Measurements from ENCODE around the gene ATF6B. TPM values are rescaled to one million over a fixed set of nuclear protein-coding genes. Genes with fewer than 3 reads are reported as not detected.
"Not testable (repeated sequence)": the region's sequence is repeated elsewhere in the genome, so short reads cannot be mapped to it uniquely, and the experiment has no call there.

Gene ATF6B
- total RNA-seq, 1 donor from 2014 or later: 15.4 TPM

- no peak for DNase-seq
These were observed 26.6 kb upstream of the ATF6B start for GRCh38 chr6:32154514-32155161.

- peak; percentile 85 for DNase-seq
These were observed 25.8 kb upstream of the ATF6B start, which contains the start of gene PPT2 for GRCh38 chr6:32153564-32154513. TSS of gene PPT2 (plus strand) at chr6:32154141. CDS start at chr6:32154595, 454 bp downstream.

DNA sequence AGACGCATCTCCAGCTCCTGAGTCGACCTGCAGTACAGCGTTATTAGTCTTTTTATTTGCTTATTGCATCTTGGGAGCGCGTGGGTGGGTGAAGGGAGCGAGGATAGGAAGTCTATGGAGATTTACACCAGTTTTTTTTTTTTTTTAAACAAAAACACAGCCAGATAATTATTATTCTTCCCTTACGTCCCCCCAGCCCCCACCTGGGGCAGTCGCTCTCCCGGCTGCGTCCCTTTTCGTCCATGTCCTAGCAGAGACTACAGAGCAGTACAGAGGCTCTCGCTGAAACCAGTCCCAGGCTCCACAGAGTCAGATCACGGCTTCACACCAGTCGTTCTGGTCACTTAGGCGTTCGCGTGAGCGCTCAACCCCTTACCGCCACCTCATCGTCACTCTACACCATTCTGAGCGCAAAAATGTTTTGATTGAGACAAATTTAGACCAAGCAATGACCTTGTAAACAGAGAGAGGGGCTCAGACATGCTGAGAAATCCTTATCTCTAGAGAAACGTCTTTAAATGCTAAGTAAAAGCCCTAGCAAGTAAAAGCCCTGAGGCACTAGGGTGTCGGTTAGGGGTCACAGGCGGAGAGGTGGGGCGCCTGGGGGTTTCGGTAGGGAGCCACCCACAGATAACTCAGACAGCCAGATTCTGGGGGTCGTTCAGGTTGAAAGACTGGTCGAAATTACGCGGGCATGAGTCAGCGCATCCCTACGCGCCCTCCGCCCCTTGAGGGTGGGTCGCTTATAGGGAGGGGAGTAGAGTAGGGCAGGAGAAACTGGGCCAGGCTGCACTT, 24.9 kb upstream of the ATF6B start:
- no peak for DNase-seq

DNA sequence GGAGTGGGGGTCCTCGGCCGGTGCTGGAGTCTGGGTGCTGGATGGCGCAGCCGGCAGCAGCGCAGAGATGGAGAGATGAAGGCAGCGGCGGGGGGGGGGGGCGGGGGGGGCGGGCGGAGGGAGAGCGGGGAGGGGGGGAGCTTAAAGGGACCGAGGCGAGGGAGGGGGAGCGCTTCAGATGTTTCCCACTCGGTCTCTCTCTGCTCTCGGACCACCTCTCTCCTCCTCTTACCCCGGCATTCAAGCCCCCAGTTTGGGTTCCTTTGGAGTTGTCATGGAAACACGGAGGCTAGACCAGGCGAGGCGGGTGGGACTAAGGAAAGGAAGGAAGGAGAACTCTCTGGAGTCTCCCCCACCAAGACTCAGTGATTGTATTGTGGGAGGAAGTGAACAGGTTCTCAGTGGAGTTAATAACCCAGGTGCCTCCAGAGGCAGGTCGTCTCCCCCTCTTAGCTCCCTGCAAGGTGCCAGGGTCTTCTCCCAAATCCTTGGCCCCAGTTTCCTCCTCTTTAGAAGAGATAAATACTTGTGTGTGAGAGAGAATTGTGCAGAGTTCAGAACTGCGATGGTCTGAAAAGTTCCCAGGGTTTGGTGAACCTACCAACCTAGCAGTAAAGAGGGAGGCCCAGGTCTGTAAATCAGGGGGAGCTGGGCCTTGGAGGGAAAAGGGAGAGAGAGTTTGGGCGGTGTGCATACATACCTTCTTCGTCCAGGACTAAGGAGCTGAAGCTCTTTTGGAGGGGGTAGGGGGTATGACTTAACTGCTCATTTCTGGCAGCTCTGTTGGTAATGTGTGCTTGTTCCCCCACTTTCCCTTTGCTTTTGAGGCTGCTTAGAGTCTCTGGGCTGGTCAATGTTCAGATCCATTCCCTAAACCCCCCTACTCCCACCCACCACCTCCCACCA, 24.1 kb upstream of the ATF6B start, which contains the start of gene PRRT1:
Gene PRRT1 (minus strand): TSS at position 77 of the 906 bp plus-strand sequence. CDS start 112 bp downstream, outside the sequence.
- DNase-seq: peak; percentile 46

GRCh38 chr6:32151181-32151862, 23.3 kb upstream of the ATF6B start:
- DNase-seq: no peak

GRCh38 chr6:32149932-32150870, 22.2 kb upstream of the ATF6B start:
- no peak for DNase-seq

- DNase-seq: no peak
These were observed 21.2 kb upstream of the ATF6B start for GRCh38 chr6:32149092-32149755.

DNA sequence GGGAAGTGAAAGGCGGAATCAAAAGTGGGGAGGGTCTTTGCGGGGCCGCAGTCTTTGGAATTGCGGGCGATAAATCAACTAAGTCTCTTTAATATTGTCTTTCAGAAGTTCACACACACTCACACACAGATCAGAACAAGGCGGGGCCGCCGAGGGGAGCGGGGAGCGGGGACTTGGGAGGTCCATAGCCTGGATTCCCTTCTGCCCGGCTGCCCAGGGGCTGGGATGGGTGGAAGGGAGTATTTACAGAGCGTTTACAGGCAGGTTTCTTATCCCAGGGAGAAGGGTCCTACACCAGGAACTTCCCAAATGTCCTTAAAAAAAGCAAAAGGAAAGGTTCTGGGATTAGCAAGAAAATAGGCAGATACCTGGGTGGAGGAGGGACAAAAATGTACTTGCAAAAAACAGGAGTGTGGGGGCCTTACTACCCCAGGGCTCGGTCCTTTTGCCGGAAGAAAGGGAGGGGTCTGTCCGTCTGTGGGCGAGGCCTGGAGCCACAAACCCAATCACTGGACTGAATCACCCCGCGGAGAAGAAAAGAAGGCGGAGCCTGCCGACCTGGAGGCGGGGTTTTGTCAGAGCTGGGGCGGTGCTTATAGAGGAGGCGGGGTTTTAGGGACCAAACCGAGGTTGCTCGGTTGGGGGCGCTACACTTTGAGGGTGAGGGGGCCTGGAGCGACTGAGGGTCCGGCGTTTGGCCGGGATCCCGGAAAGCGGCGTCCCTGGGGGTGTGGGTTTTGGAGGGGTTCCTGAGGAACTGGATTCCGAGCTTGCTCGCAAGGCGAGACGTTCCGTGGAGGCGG, 20.4 kb upstream of the ATF6B start:
- no peak for DNase-seq

DNA sequence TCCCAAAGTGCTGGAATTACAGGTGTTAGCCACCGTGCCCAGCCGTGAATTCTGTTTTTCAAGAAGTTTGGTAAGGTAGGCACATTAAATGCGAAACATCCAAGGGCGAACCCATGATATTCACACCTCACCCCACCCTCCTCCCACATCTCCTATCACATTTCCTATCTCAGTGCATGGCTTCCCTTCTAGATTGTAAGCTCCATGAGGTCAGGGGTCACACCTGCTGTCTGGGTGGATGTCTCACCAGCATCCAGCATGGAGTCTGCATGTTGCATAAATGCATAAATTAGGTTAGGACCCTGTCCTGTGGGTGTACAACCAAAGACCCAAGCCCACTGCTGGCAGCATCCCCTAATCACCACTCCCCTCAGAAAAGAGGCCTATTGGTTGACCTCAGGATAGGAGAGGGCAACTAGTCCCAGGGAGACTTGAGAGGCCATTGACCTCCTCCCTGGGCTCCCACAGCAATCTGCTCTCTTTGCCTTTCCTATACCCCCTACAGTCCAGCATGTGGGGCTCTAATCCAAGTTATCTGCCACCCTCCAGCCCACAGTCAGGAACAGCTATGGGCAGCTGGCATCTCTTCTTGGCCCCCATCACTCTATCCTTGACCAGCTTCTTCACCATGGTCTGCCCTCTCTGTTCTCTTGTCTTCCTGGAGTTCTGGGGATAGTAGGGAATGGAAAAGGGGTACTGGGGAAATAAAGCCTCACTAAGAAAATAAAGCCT, 19.5 kb upstream of the ATF6B start:
- DNase-seq: no peak

DNA sequence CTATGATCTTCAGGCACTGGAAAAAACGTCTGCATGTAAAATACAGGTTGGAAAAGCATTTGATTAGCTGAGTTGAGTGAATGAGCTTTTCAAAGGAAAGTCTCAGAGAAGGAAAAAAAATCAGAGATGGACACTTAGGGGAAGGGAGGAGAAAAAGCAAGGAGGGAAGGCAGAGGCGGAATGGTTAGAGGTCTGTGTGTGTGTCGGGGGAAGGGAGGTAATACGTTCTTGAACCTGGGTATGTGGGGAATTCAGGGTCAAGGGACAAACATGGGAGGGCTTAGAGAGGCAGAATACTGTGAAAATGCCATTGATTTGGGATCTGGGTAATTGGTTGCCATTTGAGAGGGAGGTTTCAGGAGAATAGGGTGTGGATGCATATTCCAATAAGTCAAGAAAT, 18.6 kb upstream of the ATF6B start:
- no peak for DNase-seq

- DNase-seq: no peak
These were observed 18.2 kb upstream of the ATF6B start for GRCh38 chr6:32146287-32146686.

DNA sequence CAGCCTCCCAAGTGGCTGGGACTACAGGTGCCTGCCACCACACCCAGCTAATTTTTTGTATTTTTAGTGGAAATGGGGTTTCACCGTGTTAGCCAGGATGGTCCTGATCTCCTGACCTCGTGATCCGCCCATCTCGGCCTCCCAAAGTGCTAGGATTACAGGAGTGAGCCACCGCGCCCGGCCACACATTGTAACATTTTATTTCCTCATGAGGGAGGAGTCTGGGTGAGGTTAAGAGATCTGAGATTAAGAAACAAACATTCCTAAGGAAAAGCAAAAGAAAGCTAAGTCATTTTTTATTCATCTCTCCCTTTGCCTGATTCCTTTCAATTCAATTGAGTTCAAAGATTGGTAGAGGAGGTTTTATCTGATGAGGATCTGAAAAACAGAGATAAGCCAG, 16.2 kb upstream of the ATF6B start:
- not testable (repeated sequence) for DNase-seq

GRCh38 chr6:32140420-32141046, 12.5 kb upstream of the ATF6B start:
- no peak for DNase-seq

GRCh38 chr6:32139590-32139989, 11.5 kb upstream of the ATF6B start:
- no peak for DNase-seq

- no peak for DNase-seq
These were observed 9.4 kb upstream of the ATF6B start for GRCh38 chr6:32137454-32137853.

- no peak for DNase-seq
These were observed 5.7 kb upstream of the ATF6B start for GRCh38 chr6:32133786-32134185.

DNA sequence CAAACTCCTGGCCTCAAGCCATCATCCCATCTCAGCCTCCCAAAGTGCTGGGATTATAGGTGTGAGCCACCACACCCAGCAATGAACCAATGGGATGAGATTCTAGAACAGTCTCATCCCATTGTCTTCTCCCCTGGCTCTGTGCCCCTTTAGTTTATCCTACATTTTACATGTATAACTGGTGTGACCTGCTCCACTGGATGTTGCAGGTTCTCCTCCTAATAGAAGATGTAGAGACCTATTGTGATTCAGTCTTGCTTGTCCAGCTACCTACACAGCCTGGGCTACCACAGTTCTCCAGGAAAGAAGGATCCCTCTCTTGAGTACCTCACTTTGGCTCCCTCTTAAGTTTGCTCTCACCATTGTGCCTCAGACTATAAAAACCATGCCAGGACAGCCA, 4.1 kb upstream of the ATF6B start:
- DNase-seq: no peak

Data from occipital lobe (tissue), 2 donors.